Forelimb muscle (tissue), 1 donor: ENCODE results near the gene GCN1. TPM values are rescaled to one million over a fixed set of nuclear protein-coding genes. Genes with fewer than 3 reads are reported as not detected.

Source experiments
- DNase-seq: peaks from one replicate; pipeline ENCODE4 v3.0.0-alpha.2; 2013; ENCODE audit warnings: low read depth
- polyA plus RNA-seq: library from polyadenylated mRNA; unstranded; fragments of 120-200 nt; gene quantifications from one replicate; pipeline ENCODE4 v1.2.1, GENCODE V29; 2013; ENCODE audit not compliant: insufficient read length

The GCN1 gene
- polyA plus RNA-seq, 1 donor, result 37.9 TPM

- no peak for DNase-seq
Measured at GRCh38 chr12:120092551-120093335, 101.8 kb downstream of the GCN1 start.

- DNase-seq, result no peak
Measured at GRCh38 chr12:120091371-120092090, 103.0 kb downstream of the GCN1 start.

GRCh38 chr12:120090626-120091295, 103.8 kb downstream of the GCN1 start:
- no peak for DNase-seq

GRCh38 chr12:120090206-120090605, 104.3 kb downstream of the GCN1 start:
- no peak for DNase-seq

- no peak for DNase-seq
Measured at GRCh38 chr12:120089796-120090195, 104.7 kb downstream of the GCN1 start.

GRCh38 chr12:120089105-120089504, 105.4 kb downstream of the GCN1 start:
- DNase-seq, result no peak

- peak; percentile 88 for DNase-seq
Measured at GRCh38 chr12:120086801-120087621, 107.5 kb downstream of the GCN1 start.

GRCh38 chr12:120085920-120086645, 108.4 kb downstream of the GCN1 start:
- DNase-seq, result no peak

GRCh38 chr12:120081641-120082040, 112.9 kb downstream of the GCN1 start:
- no peak for DNase-seq

- no peak for DNase-seq
Measured at GRCh38 chr12:120079411-120080400, 114.8 kb downstream of the GCN1 start.

- no peak for DNase-seq
Measured at GRCh38 chr12:120078868-120079267, 115.6 kb downstream of the GCN1 start.

GRCh38 chr12:120077260-120077659, 117.3 kb downstream of the GCN1 start:
- no peak for DNase-seq

Other genes starting within 250 kb of the GCN1 start
- 4.9 TPM for gene BICDL1, start 205.5 kb downstream of the GCN1 start, polyA plus RNA-seq
- gene RAB35, start 78.0 kb downstream of the GCN1 start, polyA plus RNA-seq, result 31.5 TPM
- 4,306 TPM for gene RPLP0, start 6.4 kb upstream of the GCN1 start, polyA plus RNA-seq
- gene PXN, start 71.0 kb upstream of the GCN1 start, polyA plus RNA-seq, result 169 TPM
- gene RNU4-2, start 97.2 kb upstream of the GCN1 start, polyA plus RNA-seq, result not detected
- gene RNU4-1, start 98.5 kb upstream of the GCN1 start, polyA plus RNA-seq, result not detected
- 4.9 TPM for gene SIRT4, start 107.6 kb upstream of the GCN1 start, polyA plus RNA-seq
- gene PLA2G1B, start 133.1 kb upstream of the GCN1 start, polyA plus RNA-seq, result not detected
- gene MSI1, start 174.4 kb upstream of the GCN1 start, polyA plus RNA-seq, result 4.4 TPM
- gene COX6A1, start 243.4 kb upstream of the GCN1 start, polyA plus RNA-seq, result 96.9 TPM